AG09319 (cell line): Measurements from ENCODE around the gene TMEM204.

ENCODE experiments used
- DNase-seq: peaks from one replicate; pipeline ENCODE4 v3.0.0-alpha.2; 2010; ENCODE audit warnings: low read depth; ENCODE audit errors: extremely low read depth
- CTCF ChIP-seq: IDR thresholded peaks from 2 replicates; pipeline ENCODE4 v1.5.1; 2011; ENCODE audit warnings: low read depth, mild to moderate bottlenecking, inconsistent platforms, low read length, moderate library complexity

TMEM204 gene

GRCh38 chr16:1495211-1495888 lies 38.1 kb upstream of the TMEM204 start:
- no peak for TF ChIP-seq CTCF
- no peak for DNase-seq

- no peak for DNase-seq
- no peak for TF ChIP-seq CTCF
Observed at GRCh38 chr16:1495889-1496262, 37.6 kb upstream of the TMEM204 start.

DNA sequence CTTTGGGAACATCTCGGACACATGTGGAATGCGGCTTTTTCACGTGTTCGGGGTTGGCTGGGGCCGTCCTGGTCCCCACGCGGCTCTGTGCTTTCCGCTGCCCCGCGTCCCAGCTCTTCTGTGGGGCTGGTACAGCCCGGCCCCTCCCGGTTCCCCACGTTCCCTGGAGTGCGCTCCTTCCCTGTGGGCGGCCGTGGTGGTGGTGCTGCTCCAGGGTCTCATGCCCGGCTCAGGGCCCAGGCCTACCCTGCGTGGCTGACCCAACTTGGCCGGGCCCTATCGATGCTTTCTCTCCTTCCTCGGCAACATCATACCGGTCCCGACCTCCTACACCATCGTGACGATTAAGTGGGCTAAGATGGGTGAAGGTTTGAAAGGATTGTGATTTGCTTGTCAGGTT lies 37.0 kb upstream of the TMEM204 start:
- no peak for DNase-seq
- no peak for TF ChIP-seq CTCF

DNA sequence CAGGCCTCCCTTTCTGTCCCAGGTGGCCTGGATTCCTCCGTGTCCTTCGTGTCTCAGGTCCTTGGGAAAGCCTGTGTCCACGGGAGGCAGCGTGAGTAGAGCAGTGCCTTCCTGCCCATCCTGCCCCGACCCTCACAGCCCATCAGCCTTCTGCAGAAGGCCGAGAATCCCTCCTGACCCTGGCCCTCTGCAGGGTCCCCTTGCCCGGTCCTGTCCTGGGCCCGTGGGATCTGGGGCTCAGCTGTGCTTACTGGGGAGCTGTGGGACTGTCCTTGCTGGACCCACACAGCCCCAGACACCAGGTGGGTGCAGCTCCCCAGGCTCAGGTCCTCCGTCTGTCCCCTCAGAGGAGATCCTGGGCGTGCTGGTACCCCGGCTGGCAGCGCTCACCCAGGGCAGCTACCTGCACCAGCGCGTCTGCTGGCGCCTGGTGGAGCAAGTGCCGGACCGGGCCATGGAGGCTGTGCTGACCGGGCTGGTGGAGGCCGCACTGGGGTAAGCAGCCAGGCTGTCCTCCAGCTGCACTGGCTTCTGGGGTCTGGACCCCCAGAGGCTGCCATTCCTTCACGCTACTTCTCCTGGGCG lies 36.4 kb upstream of the TMEM204 start:
- TF ChIP-seq CTCF: no peak
- no peak for DNase-seq

GRCh38 chr16:1498899-1499676 lies 34.4 kb upstream of the TMEM204 start:
- TF ChIP-seq CTCF: no peak
- no peak for DNase-seq

DNA sequence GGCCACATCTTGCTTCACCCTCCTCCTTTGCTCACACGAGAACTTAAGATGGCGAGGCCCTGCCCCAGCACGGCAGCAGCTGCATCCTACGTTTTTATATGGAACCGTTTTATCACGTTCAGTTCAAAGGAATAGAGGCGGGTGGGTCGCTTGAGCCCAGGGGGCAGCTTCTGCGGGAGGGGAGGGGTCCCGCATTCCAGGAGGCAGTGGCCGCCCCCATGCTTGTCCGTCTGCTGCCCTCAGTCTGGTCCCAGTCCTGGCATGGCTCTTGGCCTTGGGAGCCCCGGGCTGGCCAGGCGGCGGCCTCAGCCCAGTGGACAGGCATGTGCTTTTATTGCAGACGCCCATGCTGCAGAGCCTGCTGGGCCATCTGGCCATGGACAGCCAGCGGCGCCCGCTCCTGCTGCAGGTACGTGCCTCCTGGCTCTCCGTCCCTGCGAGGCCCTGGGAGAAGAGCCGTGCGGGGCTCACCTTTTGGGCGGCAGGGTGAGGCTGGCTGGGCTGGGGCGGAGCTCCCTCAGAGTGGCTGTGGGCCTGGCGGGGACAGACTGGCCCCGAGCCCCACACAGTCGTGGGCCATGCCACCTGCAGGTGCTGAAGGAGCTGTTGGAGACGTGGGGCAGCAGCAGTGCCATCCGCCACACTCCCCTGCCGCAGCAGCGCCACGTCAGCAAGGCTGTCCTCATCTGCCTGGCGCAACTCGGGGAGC lies 33.6 kb upstream of the TMEM204 start:
- no peak for DNase-seq
- TF ChIP-seq CTCF: no peak
